Measurements from ENCODE around the gene FCER2. TPM values are rescaled to one million over a fixed set of nuclear protein-coding genes. Genes with fewer than 3 reads are reported as not detected.
A peak's percentile ranks its signal among the peaks of the same experiment; 100 is the strongest.
"Not testable (repeated sequence)": the region's sequence is repeated elsewhere in the genome, so short reads cannot be mapped to it uniquely, and the experiment has no call there.

FCER2 gene
- total RNA-seq, 1 experiment from 2014 or later, result not detected

DNA sequence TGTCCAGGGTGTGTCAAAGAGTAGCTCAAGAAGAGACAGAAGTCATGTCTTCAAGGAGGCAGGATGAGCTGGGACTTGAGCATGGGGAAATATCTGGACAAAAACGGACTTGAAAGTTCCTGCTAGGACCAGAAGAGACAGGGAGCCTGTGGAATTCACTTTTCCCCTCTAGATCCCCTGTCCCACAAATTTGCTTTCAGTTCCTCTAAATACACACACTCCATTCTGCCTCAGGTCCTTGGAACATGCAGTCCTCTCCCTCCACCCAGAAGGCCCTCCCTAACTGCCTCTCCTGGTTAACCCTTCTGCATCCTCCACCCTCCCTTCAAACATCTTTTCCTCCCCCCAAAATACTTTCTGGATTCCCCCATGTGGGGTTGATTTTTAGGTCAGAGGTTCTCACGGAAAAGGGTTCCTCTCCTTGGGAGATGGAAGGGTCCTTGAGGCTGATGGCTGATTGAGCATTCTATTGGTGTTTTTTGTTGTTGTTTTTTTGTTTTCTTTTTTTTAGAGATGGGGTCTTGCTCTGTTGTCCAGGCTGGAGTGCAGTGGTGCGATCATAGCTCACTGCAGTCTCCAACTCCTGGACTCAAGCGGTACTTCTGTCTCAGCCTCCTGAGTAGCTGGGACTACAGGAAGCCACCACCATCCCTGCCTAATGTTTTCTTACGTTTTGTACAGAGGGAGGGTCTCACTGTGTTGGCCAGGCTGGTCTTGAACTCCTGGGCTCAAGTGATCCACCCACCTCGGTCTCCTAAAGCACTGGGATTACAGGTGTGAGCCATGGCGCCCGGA lies 40.0 kb downstream of the FCER2 start:
- in situ Hi-C loops (cut with HindIII; ENCODE audit: low sequenced_read_pairs), result no loop called here
- no peak for DNase-seq (ENCODE audit: low spot score)

DNA sequence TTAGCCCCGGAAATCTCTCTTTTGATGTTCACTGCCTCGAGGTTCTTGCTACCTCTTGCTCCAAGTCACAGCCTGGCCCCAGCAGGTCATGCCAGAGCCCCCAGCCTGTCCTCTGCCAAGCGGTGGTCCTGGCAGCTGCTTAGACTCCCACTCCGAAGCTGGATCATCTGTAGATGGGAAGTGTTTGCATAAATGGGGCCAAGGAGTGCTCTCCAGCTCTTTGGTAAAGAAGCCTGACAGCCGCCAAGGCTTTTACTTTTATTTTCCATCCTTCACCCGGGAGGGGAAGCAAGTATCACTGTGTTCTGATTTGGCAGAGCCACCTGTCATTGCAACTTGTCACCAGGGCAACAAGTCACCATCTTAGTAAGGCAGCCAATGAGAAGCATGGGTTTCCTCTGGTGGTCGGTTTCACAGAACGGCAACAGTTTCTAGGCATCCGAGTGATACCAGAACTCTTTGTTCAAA lies 43.7 kb downstream of the FCER2 start:
- in situ Hi-C loops (cut with HindIII; ENCODE audit: low sequenced_read_pairs), result no loop called here
- no peak for DNase-seq (ENCODE audit: low spot score)

DNA sequence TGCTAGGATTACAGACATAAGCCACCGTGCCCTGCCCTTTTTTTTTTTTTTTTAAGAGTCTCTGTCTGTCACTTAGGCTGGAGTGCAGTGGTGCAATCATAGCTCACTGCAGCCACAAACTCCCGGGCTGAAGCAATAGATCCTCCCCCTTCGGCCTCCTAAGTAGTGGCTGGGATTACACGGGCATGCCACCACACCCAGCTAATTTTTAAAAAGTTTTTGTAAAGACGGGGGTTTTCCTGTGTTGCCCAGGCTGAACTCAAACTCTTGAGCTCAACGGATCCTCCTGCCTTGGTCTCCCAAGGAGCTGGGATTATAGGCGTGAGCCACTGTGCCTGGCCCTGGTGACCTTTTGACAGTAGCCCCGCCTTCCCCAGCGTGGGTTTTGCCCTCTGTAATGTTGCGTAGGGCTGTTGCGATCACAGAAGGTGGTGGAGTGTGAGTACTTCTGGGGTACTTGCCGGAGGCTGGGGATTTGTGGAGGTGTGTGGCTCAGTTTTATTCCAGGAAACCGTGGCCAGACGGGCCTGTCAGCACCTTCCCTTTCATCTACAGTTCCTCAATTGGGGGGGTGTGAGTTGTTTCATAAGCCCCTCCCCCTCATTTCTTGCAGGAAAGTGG lies 44.7 kb downstream of the FCER2 start:
- no peak for DNase-seq (ENCODE audit: low spot score)
- in situ Hi-C loops (cut with HindIII; ENCODE audit: low sequenced_read_pairs), result no loop called here

DNA sequence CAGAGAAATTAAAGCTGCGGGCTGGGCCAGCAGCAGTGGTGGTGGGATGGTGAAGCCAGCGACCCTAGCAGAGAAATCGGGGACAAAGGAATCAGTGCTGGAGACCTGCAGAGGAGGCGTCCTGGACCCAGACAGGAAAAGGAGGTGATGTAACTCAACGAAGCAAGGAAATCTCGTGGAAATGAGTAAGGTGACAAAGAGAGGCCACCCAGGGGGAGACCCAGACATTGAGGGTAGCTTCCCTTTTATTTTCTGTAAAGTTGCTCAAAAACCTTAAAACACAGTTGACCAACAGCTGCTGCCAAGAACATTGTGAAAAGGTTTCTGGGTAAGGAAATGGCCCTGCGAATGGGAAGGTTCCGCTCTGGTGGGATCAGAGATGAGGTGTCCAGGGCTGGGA lies 46.4 kb downstream of the FCER2 start:
- DNase-seq (ENCODE audit: low spot score), result no peak
- in situ Hi-C loops (cut with HindIII; ENCODE audit: low sequenced_read_pairs), result no loop called here

DNA sequence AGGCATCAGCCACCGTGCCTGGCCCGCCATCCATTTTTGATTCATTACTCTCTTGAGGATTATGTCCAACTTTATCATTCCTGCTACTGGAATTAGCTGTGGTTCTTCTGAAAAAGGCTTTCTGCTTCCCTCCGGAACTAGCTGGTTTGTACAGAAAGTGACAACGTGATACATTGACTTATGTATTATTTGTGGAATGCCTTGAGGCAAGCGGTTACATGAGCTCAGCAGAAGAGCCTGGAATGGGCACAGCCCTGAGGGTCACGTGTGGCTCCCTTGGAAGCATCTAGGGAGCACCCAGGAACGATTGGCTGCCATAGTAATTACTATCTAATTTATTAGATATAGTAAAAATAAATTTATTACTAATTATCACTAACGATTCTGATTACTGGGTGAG lies 47.5 kb downstream of the FCER2 start:
- DNase-seq (ENCODE audit: low spot score), result no peak
- in situ Hi-C loops (cut with HindIII; ENCODE audit: low sequenced_read_pairs), result no loop called here

DNA sequence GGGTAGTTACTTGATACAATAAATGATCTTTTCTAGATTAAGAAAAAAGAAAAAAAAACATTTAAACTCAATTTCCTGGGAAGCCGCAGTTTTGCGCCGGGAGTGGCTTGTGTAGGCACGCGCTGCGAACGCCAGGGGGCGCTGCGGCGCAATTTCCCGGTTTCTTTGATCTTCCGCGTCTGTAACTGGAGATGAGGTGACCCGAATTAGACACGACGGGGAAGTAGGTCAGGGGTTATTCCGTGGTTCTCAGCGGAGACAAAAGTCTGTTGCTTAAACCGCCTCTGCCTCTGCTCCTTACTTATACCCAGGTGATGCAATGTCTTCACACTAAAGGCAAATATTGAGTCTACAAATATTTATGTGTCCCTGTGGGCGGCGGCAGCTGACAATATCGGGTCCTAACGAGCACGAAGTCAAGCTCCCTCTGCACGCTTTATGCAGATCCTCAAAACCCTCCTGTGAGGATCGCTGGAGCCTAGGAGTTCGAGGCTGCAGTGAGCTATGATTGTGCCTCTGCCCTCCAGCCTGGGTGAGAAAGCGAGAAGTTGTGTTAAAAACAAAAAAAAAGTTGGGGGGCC lies 49.8 kb downstream of the FCER2 start:
- in situ Hi-C loops (cut with HindIII; ENCODE audit: low sequenced_read_pairs), result no loop called here
- peak; percentile 79 for DNase-seq (ENCODE audit: low spot score)

DNA sequence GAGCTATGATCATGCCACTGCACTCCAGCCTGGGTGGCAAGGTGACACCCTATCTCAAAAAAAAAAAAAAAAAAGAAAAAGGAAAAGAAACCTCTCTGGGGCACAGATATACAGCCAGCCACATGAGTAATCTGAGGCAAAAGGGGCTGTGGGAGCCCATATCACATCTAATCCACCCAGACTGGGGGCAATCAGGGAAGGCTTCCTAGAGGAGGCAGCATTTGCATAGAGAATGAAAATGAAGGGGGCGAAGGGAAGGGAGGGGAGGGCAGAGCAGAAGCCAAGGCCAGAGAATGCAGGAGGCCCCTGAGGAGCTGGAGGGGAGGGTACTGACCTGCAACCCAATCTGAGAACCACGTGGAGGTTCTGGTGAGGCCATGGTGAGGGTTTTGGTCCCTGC lies 51.8 kb downstream of the FCER2 start:
- in situ Hi-C loops (cut with HindIII; ENCODE audit: low sequenced_read_pairs), result no loop called here
- DNase-seq (ENCODE audit: low spot score), result no peak

DNA sequence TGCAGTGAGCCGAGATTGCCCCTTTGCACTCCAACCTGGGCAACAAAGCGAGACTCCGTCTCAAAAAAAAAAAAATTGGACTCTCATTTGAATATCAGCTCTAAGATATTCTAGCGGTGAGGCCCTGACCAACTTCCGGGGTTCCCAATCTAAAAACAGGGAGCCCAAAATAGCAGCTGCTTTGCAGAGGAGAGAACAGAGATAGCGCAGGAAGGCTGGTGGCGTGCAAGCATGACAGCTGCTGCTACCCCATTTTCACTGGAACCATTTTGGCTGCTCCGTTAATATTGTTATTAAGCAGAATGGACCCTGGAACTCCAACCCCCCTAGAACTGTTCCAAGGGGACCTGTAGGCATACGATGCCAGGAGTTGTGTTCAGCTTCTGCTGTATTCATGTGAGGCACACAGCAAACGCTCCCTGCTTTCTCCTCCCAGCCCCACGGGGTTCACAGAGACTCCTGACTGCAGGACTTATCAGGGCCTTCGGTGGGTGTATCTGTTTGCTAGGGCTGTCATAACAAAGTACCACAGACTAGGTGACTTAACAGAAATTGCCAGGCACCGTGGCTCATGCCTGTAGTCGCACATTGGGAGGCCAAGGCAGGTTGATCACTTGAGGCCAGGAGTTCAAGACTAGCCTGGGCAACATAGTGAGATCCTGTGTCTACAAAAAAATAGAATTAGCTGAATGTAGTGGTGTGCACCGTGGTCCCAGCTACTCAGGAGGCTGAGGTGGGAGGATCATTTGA lies 53.5 kb downstream of the FCER2 start:
- in situ Hi-C loops (cut with HindIII; ENCODE audit: low sequenced_read_pairs), result no loop called here
- DNase-seq (ENCODE audit: low spot score), result no peak

- DNase-seq (ENCODE audit: low spot score), result no peak
- in situ Hi-C loops (cut with HindIII; ENCODE audit: low sequenced_read_pairs), result no loop called here
These were observed 54.8 kb downstream of the FCER2 start for GRCh38 chr19:7647156-7647555.

DNA sequence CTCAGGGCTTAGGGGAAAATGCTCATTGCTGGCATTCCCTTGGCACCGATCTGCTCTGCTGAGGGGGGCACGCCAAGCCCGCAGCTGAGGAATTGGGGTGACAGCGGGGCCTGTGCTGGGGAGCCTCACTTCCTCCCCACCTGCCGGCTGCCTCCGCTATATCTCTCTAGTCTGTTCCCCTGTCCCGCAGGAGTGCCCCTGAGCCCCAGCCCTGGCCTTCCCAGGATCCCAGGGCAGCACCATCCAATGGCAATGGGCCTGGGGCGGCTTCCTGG lies 55.6 kb downstream of the FCER2 start:
- in situ Hi-C loops (cut with HindIII; ENCODE audit: low sequenced_read_pairs), result no loop called here
- no peak for DNase-seq (ENCODE audit: low spot score)

DNA sequence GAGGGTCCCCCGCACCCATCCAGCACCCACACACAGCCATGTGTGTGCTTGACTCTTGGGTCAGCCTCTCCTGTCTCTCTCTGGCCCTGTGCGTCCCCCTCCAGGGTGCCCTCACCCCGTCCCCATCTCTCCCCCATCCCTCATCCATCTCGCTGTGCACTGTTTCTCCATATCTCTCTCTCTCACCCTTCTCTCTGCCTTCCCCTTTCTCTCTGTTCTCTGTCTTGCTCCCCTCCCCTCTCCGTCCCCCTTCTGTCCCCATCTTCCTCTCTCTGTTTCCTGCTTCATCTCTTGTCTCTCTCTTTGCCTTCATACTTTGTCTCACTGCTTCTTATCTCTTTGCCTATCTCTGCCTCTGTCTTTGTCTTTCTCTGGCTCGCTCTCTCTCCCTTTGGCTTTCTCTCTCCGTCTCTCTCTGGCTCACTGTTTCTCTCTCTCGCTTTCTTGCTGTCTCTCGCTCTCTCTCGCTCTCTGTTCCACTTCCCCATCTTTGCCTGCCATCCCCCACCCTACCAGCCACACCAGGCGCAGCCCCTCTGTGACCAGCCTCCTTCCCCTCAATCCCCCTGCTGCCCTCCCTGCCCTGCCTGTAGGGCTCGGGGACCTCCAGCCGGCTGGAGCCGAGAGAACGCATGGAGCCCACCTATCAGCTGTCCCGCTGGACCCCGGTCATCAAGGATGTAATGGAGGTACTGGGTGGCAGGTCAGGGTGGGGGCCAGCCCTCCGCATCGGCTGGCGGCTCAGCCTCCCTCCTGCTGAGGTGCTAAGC lies 56.1 kb downstream of the FCER2 start:
- in situ Hi-C loops (cut with HindIII; ENCODE audit: low sequenced_read_pairs), result no loop called here
- no peak for DNase-seq (ENCODE audit: low spot score)

DNA sequence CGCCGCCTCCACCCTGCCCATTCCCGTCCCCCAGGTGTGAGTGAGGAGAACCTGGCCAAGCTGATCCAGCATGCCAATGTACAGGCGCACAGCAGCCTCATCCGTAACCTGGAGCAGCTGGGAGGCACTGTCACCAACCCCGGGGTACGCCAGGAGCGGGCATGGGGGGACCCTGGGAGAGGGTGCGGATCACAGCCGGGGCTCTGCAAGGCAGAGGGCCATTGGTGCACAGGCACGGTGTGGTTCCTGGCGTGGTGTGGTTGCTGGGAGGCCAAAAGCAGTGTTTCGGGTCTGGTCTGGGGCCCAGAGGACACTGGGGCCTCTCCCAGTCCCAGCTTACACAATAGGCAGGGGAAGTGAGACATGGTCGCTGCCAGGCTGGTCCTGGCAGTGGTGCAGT lies 56.8 kb downstream of the FCER2 start:
- DNase-seq (ENCODE audit: low spot score), result no peak
- in situ Hi-C loops (cut with HindIII; ENCODE audit: low sequenced_read_pairs), result no loop called here

DNA sequence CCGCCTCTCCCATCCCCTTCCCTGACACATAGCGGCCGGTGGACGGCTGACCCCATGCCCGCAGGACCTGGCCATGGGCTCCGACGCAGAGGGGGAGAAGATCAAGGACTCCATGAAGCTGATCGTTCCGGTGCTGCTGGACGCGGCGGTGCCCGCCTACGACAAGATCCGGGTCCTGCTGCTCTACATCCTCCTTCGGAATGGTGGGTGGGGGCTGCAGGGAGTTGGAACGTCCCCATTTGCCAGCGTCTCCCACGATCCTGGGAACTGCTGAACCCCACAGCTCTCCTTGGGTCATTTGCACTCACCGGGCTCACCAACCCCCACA lies 57.4 kb downstream of the FCER2 start:
- in situ Hi-C loops (cut with HindIII; ENCODE audit: low sequenced_read_pairs), result no loop called here
- no peak for DNase-seq (ENCODE audit: low spot score)

DNA sequence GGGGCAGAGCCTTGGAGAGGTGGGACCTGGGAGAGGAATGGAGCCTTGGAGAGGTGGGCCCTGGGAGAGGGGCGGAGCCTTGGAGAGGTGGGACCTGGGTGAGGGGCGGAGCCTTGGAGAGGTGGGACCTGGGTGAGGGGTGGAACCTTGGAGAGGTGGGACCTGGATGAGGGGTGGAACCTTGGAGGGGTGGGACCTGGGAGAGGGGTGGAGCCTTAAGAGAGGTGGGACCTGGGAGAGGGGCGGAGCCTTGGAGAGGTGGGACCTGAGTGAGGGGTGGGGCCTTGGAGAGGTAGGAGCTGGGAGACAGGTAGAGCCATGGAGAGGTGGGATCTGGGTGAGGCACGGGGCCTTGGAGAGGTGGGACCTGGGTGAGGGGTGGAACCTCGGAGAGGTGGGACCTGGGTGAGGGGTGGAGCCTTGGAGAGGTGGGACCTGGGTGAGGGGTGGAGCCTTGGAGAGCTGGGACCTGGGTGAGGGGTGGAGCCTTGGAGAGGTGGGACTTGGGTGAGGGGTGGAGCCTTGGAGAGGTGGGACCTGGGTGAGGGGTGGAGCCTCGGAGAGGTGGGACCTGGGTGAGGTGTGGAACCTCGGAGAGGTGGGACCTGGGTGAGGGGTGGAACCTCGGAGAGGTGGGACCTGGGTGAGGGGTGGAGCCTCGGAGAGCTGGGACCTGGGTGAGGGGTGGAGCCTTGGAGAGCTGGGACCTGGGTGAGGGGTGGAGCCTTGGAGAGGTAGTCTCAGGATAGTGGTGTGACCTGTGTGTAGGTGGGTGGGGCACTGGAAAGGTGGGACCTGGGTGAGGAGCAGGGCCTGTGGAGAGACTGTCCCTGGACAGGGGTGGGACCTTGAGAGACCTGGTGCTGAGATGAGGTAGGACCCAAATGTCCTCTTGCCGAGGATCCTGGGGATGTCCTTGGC lies 58.0 kb downstream of the FCER2 start:
- DNase-seq (ENCODE audit: low spot score), result not testable (repeated sequence)

GRCh38 chr19:7643031-7643415 lies 58.9 kb downstream of the FCER2 start:
- DNase-seq (ENCODE audit: low spot score), result no peak
- in situ Hi-C loops (cut with HindIII; ENCODE audit: low sequenced_read_pairs), result no loop called here

More for the DNA sequence above, 58.0 kb downstream of the FCER2 start:
- in situ Hi-C loops (cut with HindIII; ENCODE audit: low sequenced_read_pairs), result not testable (repeated sequence)

DNA sequence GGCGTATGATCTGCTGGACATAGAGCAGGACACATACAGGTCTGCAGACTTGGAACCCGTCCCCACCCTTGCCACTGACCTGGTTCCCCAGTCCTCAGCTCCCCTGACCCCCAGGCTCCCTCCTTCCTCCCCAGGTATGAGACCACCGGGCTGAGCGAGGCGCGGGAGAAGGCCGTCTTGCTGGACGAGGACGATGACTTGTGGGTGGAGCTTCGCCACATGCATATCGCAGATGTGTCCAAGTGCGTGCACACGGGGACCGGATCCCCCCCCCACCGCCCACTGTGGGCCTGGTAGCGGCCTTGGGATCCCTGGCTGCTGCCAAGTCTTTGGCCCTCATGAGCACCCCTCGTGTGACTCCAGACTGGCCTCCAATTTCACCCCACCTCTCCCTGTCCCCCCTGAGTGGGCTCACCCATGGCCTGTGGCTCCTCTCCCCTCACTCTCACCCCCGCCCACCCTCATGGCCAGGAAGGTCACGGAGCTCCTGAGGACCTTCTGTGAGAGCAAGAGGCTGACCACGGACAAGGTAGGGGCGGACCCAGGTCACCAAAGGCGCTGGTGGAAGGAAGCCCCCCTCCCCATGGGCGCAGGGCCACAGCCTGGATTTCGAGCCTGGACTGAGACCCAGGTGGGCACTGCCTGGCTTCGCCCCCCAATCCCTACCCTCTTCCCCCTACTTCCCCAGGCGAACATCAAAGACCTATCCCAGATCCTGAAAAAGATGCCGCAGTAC lies 59.5 kb downstream of the FCER2 start:
- in situ Hi-C loops (cut with HindIII; ENCODE audit: low sequenced_read_pairs), result no loop called here
- DNase-seq (ENCODE audit: low spot score), result no peak

DNA sequence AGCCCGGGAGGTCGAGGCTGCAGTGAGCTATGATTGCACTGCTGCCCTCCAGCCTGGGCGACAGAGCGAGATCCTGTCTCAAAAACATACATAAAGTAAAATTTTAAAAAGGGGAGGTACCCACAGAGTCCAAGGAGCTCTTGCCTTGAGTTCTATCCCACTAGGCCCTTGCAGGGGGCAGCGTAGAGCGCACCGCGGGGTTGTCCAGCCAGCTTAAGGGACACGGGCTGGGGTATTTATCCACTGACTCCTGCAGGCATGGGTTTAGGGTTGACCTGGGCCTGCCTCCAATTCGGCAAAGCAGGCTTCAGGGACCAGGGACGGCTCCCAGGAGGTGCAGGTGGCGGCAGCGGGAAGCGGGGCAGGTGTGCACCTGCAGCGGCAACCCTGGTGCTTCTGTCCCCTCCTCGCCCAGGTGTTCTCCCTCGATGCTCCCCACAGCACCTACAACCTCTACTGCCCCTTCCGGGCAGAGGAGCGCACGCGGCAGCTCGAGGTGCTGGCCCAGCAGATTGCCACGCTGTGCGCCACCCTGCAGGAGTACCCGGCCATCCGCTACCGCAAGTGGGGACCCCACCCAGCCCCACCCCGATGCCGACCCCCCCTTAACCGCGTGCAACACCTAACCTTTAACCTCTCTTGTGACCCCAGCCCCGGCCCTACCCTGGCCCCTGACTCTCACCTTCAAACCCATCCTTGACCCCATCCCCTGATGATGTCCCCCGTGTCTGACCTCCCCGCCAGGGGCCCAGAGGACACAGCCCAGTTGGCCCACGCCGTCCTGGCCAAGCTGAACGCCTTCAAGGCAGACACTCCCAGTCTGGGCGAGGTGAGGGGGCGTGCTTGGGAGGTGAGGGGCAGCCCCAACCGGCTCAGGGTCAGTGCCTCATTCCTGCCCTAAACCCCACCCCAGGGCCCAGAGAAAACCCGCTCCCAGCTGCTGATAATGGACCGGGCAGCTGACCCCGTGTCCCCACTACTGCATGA lies 60.3 kb downstream of the FCER2 start:
- in situ Hi-C loops (cut with HindIII; ENCODE audit: low sequenced_read_pairs), result no loop called here
- no peak for DNase-seq (ENCODE audit: low spot score)

Data from G401 (cell line).